SK-N-MC (cell line): ENCODE measurements around the gene PLEKHM3.

Experiments
- EZH2 ChIP-seq: fragments of 200-600 bp; sonication (generic); IDR thresholded peaks from one replicate; pipeline ENCODE4 v1.6.1; 2017; ENCODE audit warnings: antibody characterized with exemption
- POLR2AphosphoS5 ChIP-seq: IDR thresholded peaks from 2 replicates; pipeline ENCODE4 v1.6.1; 2012; ENCODE audit warnings: mild to moderate bottlenecking, low read depth, low read length, borderline replicate concordance

- TF ChIP-seq EZH2 (no peak), POLR2AphosphoS5 (no peak)
These were observed 132.5 kb downstream of the PLEKHM3 start for GRCh38 chr2:207892716-207893402.
